Cardiac septum (tissue), 1 donor: ENCODE data around the gene ZSWIM8. TPM values are rescaled to one million over a fixed set of nuclear protein-coding genes. Genes with fewer than 3 reads are reported as not detected.

Source experiments
- total RNA-seq: library from RNA; stranded (reverse); fragmentation: NEBNext Ultra II Directional; extraction: Animal tissue kit (Norgen Biotek cat#: 25700); gene quantifications from one replicate; pipeline ENCODE4 v1.2.1, GENCODE V29; 2021
- donor health status: DM: no; HTN: no; CAD: no.

The ZSWIM8 gene
- total RNA-seq, 1 donor from 2014 or later, result 57.1 TPM

Other genes starting within 250 kb of the ZSWIM8 start
- gene USP54, start 194.3 kb upstream of the ZSWIM8 start, total RNA-seq, result 16.3 TPM
- gene MYOZ1, start 144.1 kb upstream of the ZSWIM8 start, total RNA-seq, result 8.7 TPM
- 792 TPM for gene SYNPO2L, start 129.6 kb upstream of the ZSWIM8 start, total RNA-seq
- 5.2 TPM for gene AGAP5, start 87.5 kb upstream of the ZSWIM8 start, total RNA-seq
- 55.1 TPM for gene SEC24C, start 41.2 kb upstream of the ZSWIM8 start, total RNA-seq
- 19.5 TPM for gene CHCHD1, start 3.6 kb upstream of the ZSWIM8 start, total RNA-seq
- gene NDST2, start 26.0 kb downstream of the ZSWIM8 start, total RNA-seq, result 16.0 TPM
- gene CAMK2G, start 88.9 kb downstream of the ZSWIM8 start, total RNA-seq, result 12.7 TPM
- gene PLAU, start 125.5 kb downstream of the ZSWIM8 start, total RNA-seq, result 15.3 TPM
- 284 TPM for gene VCL, start 212.5 kb downstream of the ZSWIM8 start, total RNA-seq